HG03280 (cell line): Measurements from ENCODE around the gene PITX1.
"Not testable (repeated sequence)": the region's sequence is repeated elsewhere in the genome, so short reads cannot be mapped to it uniquely, and the experiment has no call there.

ENCODE experiments used
- ATAC-seq: cut with Tn5 transposase; IDR thresholded peaks from one replicate; pipeline ENCODE4 v1.9.1; 2021; ENCODE audit warnings: mild to moderate bottlenecking, moderate library complexity; ENCODE audit not compliant: unreplicated experiment

Gene PITX1

DNA sequence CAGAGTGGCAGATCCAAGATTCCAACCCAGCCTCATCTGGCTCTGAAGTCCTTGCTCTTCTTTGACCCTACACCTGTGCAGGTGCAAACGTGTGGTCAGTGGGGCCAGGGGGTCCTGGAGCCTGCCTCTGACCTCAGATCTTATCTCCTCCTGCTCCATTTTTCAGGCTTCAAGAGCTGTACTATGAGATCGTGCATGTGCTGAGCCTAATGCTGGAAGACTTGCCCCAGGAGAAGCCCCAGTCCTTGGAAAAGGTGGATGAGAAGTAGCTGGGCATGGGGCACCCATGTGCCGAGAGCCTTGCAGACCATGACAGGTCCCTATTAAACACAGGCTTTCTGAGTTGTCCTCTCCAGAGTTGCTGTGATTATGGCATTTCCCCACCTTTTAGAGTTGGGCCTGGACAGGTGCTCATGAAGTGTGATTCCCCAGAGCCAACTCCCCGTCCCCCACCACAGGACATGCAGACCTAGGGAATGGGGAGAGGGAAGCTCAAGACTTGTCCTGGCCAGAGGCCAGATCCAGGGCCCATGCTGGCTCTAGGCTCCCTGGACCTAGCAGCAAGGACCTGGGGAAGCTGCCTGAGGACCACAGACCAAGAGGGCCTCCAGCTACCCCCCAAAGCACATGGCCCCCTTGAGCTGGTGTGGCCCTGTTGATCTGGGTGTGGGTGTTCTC lies 22.5 kb downstream of the PITX1 start:
- no peak for ATAC-seq

GRCh38 chr5:135010502-135011354 lies 23.3 kb downstream of the PITX1 start:
- no peak for ATAC-seq

- no peak for ATAC-seq
These were observed 24.1 kb downstream of the PITX1 start for GRCh38 chr5:135009736-135010501.

DNA sequence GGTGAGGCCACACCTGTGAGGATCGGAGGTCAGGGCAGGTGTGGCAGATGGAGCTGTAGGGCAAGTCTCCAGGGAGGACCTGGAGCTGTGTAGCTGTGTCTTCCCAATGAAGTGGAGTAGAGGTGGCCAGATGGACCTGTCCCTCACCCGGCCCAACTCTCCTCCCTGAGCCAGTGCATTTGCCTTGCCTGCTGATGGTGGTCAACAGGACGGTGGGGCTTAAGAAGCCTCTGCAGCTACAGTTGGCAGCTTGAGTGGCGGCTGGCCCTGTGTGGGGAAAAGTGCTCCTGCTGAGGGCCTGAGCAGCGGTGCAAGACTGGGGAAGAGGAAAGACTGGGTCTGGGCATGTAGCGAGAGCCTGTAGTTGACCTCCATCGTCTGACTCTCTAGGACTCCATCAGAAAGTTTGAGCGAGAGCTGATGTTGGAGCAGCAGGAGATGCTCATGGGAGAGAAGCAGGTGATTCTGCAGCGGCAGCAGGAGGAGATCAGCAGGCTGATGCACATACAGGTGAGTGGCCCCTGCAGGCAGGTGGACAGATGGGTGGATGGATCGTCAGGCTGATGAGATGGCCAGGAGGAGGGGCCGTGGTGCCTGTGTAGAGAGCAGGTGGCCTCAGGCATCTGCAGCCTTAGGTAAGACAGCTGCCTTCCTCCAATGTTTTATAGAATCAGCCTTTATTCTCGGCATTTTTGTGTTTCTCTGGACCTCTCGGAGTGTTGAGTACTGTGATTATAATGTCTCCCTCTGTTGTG lies 24.9 kb downstream of the PITX1 start:
- no peak for ATAC-seq

GRCh38 chr5:135008556-135008955 lies 25.5 kb downstream of the PITX1 start:
- ATAC-seq, result no peak

DNA sequence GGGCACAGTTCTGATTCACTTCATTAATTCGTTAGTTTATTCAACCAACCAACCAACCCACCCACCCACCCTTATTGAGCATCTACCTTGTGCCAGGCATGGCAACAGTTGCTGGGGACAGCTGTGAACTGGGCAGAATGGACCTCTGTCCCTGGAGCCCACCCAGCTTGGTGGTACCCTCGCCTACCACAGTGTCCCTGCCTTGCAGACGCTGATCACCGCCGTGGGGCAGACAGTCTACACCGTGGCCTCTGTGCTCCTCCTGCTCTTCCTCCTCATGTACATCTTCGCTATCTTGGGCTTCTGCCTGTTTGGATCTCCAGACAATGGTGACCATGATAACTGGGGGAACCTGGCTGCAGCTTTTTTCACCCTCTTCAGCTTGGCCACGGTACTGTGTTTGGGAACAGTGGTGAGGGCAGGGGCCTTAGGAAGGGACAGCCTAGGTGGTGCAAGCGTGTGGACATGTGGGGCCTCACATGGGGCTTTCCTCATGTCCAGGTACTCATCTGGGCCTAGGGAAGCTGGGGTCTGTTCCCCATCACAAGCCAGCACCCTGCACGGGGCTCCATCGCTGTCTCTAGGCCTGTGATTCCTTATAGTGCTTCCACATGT lies 26.2 kb downstream of the PITX1 start:
- no peak for ATAC-seq

GRCh38 chr5:135007305-135007704 lies 26.7 kb downstream of the PITX1 start:
- ATAC-seq, result no peak

GRCh38 chr5:135005076-135005475 lies 29.0 kb downstream of the PITX1 start:
- ATAC-seq, result no peak

GRCh38 chr5:135004376-135004775 lies 29.7 kb downstream of the PITX1 start:
- no peak for ATAC-seq

DNA sequence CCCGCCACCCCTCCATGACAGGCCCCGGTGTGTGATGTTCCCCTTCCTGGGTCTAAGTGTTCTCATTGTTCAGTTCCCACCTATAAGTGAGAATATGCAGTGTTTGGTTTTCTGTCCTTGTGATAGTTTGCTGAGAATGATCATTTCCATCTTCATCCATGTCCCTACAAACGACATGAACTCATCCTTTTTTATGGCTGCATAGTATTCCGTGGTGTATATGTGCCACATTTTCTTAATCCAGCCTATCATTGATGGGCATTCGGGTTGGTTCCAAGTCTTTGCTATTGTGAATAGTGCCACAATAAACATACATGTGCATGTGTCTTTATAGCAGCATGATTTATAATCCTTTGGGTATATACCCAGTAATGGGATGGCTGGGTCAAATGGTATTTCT lies 36.0 kb downstream of the PITX1 start:
- not testable (repeated sequence) for ATAC-seq

GRCh38 chr5:134997015-134997414 lies 37.0 kb downstream of the PITX1 start:
- ATAC-seq, result no peak

GRCh38 chr5:134995850-134996402 lies 38.1 kb downstream of the PITX1 start:
- ATAC-seq, result no peak

DNA sequence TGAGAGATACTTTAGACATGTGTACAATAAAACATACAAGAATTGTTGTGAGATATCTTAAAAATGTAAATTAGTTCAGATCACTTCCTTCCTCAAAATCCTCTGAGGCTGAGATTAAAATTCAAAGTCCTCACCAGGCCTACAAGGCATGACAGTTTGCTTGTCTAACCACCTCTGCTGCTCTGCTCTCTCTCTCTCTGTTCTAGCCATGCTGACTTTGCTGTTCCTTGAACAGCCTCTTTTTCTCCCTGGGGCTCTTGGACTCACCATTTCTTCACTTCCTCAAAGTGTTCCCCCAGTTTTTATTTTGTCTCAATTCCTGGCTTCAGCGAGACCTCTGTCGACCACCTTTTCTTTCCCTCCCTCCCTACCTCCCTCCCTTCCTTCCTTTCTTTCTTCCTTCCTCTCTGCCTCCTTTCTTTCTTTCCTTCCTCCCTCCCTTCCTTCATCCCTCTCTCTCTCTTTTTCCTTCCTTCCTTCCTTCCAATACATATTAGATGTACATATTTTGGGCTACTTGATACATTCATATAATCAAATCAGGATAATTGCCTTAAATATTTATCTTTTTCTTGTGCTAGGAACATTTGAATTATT lies 39.4 kb downstream of the PITX1 start:
- no peak for ATAC-seq

DNA sequence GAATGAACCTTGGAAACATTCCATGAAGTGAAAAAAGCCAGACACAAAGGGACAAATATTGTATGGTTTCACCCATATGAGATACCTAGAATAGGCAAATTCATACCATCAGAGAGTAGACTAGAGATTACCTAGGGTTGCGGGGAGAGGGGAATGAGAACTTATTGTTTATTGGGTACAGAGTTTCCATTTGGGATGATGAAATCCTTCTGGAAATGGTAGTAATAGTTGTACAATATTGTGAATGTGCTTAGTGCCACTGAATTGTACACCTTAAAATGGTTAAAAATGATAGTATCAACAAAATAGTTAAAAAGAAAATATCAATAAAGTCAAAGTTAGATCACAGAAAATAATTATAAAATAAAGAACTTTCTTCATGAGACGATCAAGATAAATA lies 40.9 kb downstream of the PITX1 start:
- ATAC-seq, result no peak

GRCh38 chr5:134992148-134992547 lies 41.9 kb downstream of the PITX1 start:
- no peak for ATAC-seq

DNA sequence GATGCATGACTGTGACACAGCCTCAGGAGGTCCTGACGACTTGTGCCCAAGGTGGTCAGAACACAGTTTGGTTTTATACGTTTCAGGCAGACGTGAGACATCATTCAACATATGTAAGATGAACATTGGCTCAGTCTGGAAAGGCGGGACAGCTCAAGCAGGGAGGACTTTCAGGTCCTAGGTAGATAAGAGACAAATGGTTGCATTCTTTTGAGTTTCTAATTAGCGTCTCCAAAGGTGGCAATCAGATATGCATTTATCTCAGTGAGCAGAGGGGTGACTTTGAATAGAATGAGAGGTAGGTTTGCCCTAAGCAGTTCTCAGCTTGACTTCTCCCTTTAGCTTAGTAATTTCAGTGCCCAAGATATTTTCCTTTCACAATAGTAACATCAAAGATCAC lies 43.8 kb downstream of the PITX1 start:
- ATAC-seq, result not testable (repeated sequence)

GRCh38 chr5:134989266-134989830 lies 44.7 kb downstream of the PITX1 start:
- no peak for ATAC-seq

- no peak for ATAC-seq
These were observed 51.8 kb downstream of the PITX1 start for GRCh38 chr5:134982230-134982629.

GRCh38 chr5:134979416-134979815 lies 54.6 kb downstream of the PITX1 start:
- no peak for ATAC-seq
